ENCODE data around the gene QPCTL. TPM values are rescaled to one million over a fixed set of nuclear protein-coding genes. Genes with fewer than 3 reads are reported as not detected.

Gene QPCTL
- total and polyA plus RNA-seq, 9 of the 15 experiments (the other 6 are each of a cell fraction or from before 2014, with no cell fraction given), result 0.99 to 31.3 (median 12.7) TPM

- no peak for TF ChIP-seq MLX (CRISPR knock-in tag; conservative IDR thresholded peaks at IDR 0.05)
- 0 out of 2 replicates have a peak, but pooled peaks have one; percentile 29 for TF ChIP-seq SREBF1 (IDR thresholded peaks at IDR 0.05; ENCODE audit: borderline replicate concordance, low read depth, low read length)
- TF ChIP-seq NEUROD1 (IDR thresholded peaks at IDR 0.05; ENCODE audit: borderline replicate concordance, low read depth, low read length, partially characterized antibody), result no peak
- TF ChIP-seq MYBL2 (IDR thresholded peaks at IDR 0.05; ENCODE audit: low read depth), result no peak
- no peak for TF ChIP-seq MYBL2 (CRISPR knock-in tag; IDR thresholded peaks at IDR 0.05; ENCODE audit: borderline replicate concordance)
- no peak for TF ChIP-seq FIP1L1 (IDR thresholded peaks at IDR 0.05; ENCODE audit: low read depth, low read length, poor library complexity, severe bottlenecking)
- TF ChIP-seq ATF3 (IDR thresholded peaks at IDR 0.05), result no peak
- no peak for TF ChIP-seq ATF3 (CRISPR knock-in tag; conservative IDR thresholded peaks at IDR 0.05)
- TF ChIP-seq PYGO2 (tag; IDR thresholded peaks at IDR 0.05), result no peak
- TF ChIP-seq ZNF347 (CRISPR knock-in tag; IDR thresholded peaks at IDR 0.05; ENCODE audit: low read depth), result no peak
- TF ChIP-seq MXI1 (IDR thresholded peaks at IDR 0.05; ENCODE audit: low read depth, low read length), result 0 out of 2 replicates have a peak, but pooled peaks have one; percentile 34
- peak; percentile 40; the same call in 1 of the 2 replicates for TF ChIP-seq ELF4 (CRISPR knock-in tag; IDR thresholded peaks at IDR 0.05)
- TF ChIP-seq PATZ1 (CRISPR knock-in tag; IDR thresholded peaks at IDR 0.05; ENCODE audit: borderline replicate concordance), result no peak
- TF ChIP-seq TRIM24 (IDR thresholded peaks at IDR 0.05), result 0 out of 4 replicates have a peak, but pooled peaks of 1 of the 2 experiments have one; percentile 15
- no peak for TF ChIP-seq SAFB (IDR thresholded peaks at IDR 0.05; ENCODE audit: borderline replicate concordance, low read depth, low read length)
- TF ChIP-seq MNT (conservative IDR thresholded peaks at IDR 0.05), result peak; percentile 47 to 75; a peak in 3 of 4 replicates
- TF ChIP-seq STAT5A (IDR thresholded peaks at IDR 0.05; ENCODE audit: borderline replicate concordance, low read length), result no peak
- no peak; the same call in none of the 2 replicates for TF ChIP-seq MAX (CRISPR knock-in tag; IDR thresholded peaks at IDR 0.05)
- no peak; the same call in 1 of the 2 replicates for TF ChIP-seq ZNF384 (IDR thresholded peaks at IDR 0.05; ENCODE audit: low read depth, low read length)
- no peak for TF ChIP-seq POU5F1 (IDR thresholded peaks at IDR 0.05; ENCODE audit: borderline replicate concordance, low read depth, low read length, partially characterized antibody)
- TF ChIP-seq NCOR1 (IDR thresholded peaks at IDR 0.05), result no peak
These were observed 38.2 kb downstream of the QPCTL start, which contains the start of gene FBXO46 (continued) for GRCh38 chr19:45730368-45731288.

Measured in K562 (cell line).